GM12878 (cell line): Measurements from ENCODE around the gene KNTC1.

Experiments used
- TF ChIP-seq, protein P1 (sequence below), 3 experiments: IDR thresholded peaks in 2 of 3; conservative IDR thresholded peaks in 1 of 3; 2 replicates each; pipeline ENCODE4 v1.5.1; 2011; ENCODE audit warnings: low read depth in 3 of 3, low read length in 3 of 3, mild to moderate bottlenecking in 3 of 3, control low read depth in 2 of 3, moderate library complexity in 2 of 3, inconsistent platforms in 1 of 3, mixed read lengths in 1 of 3; ENCODE audit not compliant: control insufficient read depth in 2 of 3, insufficient read depth in 1 of 3; ENCODE audit errors: extremely low read depth in 1 of 3
- TF ChIP-seq, protein P2 (sequence below): fragments of 450-650 bp; formaldehyde crosslinking; IDR thresholded peaks from 2 replicates; pipeline ENCODE4 v1.4.0; 2022; ENCODE audit warnings: mild to moderate bottlenecking, moderate library complexity

GRCh38 chr12:122569288-122569687 is 42.2 kb downstream of the KNTC1 start:
- TF ChIP-seq, protein P1, sequence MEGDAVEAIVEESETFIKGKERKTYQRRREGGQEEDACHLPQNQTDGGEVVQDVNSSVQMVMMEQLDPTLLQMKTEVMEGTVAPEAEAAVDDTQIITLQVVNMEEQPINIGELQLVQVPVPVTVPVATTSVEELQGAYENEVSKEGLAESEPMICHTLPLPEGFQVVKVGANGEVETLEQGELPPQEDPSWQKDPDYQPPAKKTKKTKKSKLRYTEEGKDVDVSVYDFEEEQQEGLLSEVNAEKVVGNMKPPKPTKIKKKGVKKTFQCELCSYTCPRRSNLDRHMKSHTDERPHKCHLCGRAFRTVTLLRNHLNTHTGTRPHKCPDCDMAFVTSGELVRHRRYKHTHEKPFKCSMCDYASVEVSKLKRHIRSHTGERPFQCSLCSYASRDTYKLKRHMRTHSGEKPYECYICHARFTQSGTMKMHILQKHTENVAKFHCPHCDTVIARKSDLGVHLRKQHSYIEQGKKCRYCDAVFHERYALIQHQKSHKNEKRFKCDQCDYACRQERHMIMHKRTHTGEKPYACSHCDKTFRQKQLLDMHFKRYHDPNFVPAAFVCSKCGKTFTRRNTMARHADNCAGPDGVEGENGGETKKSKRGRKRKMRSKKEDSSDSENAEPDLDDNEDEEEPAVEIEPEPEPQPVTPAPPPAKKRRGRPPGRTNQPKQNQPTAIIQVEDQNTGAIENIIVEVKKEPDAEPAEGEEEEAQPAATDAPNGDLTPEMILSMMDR (IDR thresholded peaks at IDR 0.05 in 2 of 3, conservative IDR thresholded peaks at IDR 0.05 in 1 of 3; ENCODE audit: control insufficient read depth in 2 of 3, extremely low read depth in 1 of 3, insufficient read depth in 1 of 3, low read depth in 3 of 3, low read length in 3 of 3), result no peak
- TF ChIP-seq, protein P2, sequence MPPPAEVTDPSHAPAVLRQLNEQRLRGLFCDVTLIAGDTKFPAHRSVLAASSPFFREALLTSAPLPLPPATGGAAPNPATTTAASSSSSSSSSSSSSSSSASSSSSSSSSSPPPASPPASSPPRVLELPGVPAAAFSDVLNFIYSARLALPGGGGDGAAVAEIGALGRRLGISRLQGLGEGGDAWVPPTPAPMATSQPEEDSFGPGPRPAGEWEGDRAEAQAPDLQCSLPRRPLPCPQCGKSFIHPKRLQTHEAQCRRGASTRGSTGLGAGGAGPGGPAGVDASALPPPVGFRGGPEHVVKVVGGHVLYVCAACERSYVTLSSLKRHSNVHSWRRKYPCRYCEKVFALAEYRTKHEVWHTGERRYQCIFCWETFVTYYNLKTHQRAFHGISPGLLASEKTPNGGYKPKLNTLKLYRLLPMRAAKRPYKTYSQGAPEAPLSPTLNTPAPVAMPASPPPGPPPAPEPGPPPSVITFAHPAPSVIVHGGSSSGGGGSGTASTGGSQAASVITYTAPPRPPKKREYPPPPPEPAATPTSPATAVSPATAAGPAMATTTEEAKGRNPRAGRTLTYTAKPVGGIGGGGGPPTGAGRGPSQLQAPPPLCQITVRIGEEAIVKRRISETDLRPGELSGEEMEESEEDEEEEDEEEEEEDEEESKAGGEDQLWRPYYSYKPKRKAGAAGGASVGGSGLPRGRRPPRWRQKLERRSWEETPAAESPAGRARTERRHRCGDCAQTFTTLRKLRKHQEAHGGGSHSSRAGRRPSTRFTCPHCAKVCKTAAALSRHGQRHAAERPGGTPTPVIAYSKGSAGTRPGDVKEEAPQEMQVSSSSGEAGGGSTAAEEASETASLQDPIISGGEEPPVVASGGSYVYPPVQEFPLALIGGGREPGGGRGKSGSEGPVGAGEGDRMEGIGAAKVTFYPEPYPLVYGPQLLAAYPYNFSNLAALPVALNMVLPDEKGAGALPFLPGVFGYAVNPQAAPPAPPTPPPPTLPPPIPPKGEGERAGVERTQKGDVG (CRISPR knock-in tag), result no peak
